Measurements from ENCODE around the gene POLR1H.
"Not testable (repeated sequence)": the region's sequence is repeated elsewhere in the genome, so short reads cannot be mapped to it uniquely, and the experiment has no call there.

The POLR1H gene, protein sequence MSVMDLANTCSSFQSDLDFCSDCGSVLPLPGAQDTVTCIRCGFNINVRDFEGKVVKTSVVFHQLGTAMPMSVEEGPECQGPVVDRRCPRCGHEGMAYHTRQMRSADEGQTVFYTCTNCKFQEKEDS

DNA sequence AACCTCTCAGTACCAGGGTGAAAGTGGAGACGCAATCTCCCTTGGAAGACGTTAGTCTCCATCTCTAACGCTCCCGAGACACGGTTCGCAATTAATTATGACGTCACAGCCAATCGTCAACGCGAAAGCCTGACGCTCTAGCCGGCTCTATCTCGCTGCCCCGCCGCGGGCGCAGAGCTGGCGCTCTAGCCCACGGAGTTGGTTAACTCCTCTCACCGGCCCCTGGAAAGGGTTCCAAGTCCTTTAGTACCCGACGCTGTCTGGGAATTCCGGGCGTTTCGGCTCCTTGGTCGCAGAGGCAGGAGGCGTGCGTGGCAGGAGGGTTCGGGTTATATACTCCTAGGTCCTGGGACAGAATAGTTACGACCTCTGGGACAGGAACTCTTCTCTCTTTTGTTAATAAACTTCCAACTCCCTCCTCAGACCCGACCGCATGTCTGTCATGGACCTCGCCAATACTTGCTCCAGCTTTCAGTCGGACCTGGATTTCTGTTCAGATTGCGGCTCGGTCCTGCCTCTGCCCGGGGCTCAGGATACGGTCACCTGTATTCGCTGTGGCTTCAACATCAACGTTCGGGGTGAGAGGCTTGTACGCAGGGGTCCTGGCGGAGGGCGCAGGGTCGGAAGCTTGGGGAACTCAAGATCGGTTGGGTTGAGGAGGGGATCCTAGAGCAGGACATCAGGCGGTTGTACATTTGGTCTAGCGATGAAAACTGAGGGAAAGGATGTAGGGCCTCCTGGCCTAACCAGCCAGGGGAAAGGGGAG lies at the start of gene POLR1H:
Gene POLR1H (plus strand): TSS at position 174 of the 766 bp plus-strand sequence. CDS start 260 bp downstream, at position 434.
- peak; percentile 93 for DNase-seq

DNA sequence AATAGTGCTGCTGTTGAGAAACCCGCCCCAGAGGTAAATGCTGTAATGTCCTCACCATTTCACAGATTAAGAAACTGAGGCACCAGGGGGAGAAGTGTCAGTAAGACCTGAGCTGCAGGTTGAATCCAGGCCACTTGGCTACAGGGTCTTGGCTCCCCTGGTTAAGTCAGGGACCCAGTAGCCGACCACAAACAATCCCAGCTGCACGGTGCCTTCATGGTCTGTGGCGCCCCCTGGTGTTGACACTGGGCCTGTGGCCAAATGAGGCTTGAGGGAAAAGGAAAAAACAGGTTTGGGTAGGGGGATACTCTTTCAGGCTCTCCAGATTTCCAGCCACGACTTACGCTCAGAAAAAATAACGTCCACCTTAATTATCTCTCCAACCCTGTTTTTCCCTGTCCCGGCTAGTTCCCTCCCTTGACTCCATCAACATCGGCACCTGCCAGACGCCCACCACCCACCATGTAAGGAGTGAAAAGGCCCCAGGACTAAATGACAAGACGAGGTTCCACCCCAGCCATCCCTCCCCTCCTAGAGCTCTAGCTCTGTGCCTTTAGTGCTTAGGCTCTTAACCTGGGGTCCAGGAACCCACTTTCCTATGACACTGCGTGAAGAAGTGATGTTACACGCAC lies 47.7 kb upstream of the POLR1H start:
- peak; percentile 7 for DNase-seq

DNA sequence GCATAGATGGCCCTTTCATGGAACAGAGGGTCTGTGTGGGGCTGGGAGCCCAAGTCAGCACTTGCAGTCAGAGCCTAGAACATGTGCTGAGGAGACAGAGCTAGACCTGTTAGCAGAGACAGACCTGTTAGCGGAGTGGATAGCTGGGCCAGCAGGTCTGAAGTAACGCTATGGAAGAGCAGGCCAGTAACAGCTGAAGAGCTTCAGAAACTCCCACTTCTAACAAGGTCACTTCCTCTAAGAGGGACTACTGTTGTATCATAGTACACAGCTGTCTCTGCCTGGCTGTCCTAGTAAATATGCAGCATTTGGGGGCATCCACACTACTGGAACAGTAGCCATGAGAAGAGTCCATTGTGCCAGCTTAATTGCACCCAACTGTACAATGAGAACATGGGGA lies 41.2 kb upstream of the POLR1H start:
- no peak for DNase-seq

GRCh38 chr6:30020626-30021025 lies 40.4 kb upstream of the POLR1H start:
- DNase-seq = no peak

DNA sequence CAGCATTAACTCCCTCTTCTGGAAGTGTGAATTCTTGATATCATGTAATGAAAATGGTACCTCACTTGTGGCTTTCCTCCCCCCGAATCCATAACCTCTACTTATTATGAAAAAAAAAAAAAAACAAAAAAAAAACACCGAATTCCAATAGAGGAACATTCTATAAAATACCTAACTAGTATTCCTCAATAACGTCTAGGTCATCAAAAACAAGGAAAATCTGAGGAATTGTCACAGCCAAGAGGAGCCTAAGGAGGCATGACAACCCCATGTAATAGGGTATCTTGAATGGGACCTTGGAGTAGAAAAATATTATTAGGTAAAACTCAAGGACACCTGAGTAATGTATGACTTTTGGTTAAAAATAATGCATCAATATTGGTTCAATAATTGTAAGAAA lies 38.9 kb upstream of the POLR1H start:
- DNase-seq = no peak

- DNase-seq = not testable (repeated sequence)
Observed at GRCh38 chr6:30022712-30023111, 38.4 kb upstream of the POLR1H start.

DNA sequence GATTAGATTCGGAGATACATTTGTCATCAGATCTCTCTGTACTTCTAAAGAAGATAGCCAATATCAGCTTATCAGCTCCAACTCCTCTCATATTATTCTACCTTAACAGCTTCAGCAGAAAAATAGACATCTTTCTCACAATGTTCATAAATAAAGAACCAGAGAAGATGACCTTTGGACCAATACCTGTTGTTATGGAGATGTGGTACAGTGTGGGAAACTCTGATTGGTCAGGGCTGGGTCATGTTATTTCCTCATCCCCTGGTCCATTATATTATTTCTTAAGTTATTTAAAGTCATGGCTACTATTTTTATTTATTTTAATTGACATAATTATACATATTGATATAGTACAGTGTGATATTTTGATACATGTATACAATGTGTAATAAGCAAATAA lies 35.9 kb upstream of the POLR1H start:
- DNase-seq = no peak

GRCh38 chr6:30029588-30029987 lies 31.5 kb upstream of the POLR1H start:
- no peak for DNase-seq

GRCh38 chr6:30031381-30031780 lies 29.7 kb upstream of the POLR1H start:
- DNase-seq = no peak

DNA sequence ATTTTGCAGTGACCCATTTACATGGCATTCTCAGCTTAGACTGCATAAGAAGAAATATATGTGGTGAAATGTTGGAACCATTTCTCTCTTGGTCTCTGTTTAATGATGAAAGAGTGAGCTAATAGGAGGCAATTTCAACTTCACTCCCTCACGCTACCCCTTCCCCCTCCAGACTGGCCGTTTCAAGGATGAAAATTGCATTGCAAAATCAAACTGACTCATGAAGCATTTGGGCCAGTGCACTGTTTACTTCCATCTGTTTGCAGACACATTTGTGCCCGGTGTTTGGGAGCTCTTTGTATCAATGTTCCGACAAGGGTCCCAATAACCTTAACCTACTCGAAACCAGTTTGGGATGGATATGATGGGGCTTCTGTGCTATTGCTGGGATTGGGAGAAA lies 27.6 kb upstream of the POLR1H start:
- DNase-seq = not testable (repeated sequence)

DNA sequence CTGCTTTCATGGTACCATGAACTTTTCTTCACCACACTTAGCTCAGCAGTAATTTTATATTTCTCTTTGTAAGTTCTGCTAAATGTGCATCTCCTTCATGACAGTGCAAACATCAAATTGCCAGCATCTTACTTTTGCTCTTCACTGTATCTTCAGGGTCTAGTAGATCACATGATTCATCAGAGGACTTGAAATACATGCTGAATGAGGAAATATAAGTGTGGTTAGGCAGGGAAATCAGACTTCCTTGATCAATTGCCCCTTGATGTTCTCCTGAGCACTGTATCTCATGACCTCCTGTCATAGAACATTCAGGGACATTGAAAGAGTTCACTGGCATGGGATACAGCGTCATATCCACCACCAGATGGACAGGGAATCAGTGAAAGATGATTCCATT lies 25.3 kb upstream of the POLR1H start:
- no peak for DNase-seq

DNA sequence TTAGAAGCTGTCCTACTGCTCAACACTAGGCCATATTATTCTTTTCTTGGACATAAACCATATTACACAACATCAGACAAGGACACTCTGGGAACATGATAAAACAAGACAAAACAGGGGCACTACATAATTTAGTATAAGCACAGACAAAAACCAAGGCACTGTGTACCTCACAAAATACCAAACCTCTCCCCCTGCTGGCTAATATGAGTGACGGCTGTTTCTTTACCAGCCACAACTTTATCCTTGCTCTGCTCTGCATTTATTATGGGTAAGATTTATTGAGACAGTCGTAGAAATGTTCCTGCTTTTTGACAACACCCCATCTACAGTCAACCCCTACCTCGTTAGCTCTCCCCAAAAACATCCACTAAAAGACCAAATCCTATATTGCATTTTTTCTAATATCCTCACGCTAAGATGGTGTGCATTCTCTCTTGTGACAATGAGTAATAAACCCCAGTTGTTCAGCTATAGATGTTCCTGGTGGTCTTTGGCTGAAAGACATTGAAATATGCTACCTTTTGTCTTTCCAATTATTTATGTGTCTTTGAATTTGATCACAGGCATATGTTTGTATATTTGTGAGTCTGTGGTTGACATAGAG lies 23.8 kb upstream of the POLR1H start:
- DNase-seq = no peak

GRCh38 chr6:30041221-30041620 lies 19.8 kb upstream of the POLR1H start:
- DNase-seq = no peak

GRCh38 chr6:30041821-30042220 lies 19.2 kb upstream of the POLR1H start:
- no peak for DNase-seq

DNA sequence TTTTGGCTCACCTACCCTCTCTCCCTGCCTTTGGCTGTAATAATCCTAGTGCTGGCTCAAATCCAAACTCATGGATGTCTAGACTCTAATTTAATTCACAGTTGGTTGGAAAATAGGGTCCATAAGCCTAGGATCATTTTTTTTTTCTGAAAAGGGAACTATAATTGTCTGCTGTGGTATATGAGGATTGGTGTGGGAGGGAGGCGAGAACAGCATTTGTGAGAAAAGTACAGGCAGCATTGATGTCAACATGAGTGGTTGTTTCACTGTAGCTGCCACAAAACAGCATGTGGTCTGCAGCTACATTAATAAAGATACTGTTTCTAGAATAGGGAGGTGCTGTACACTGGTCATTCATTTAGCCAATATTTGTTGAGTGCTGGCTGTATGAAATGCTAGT lies 18.6 kb upstream of the POLR1H start:
- no peak for DNase-seq

GRCh38 chr6:30042914-30043313 lies 18.2 kb upstream of the POLR1H start:
- DNase-seq = no peak

DNA sequence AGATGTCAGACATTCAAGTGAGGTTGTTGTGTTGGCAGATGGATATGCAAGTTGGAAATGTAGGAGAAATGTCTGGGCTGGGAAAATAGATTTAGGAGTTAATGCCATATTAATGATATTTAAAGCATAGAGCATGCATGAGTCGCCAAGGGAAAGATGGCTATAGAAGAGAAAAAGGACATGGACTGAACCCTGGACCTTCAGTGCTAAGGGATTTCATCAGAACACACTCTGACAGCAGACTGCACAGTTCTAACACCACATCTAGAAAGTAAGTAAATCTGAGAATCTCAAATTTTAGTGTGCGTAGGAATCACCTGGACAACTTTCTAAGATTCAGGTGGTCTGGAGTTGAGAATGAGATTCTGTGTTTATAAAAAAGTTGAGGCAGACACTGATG lies 17.3 kb upstream of the POLR1H start:
- no peak for DNase-seq

GRCh38 chr6:30044630-30045029 lies 16.4 kb upstream of the POLR1H start:
- no peak for DNase-seq

- no peak for DNase-seq
Observed at GRCh38 chr6:30047220-30047619, 13.8 kb upstream of the POLR1H start.

GRCh38 chr6:30053682-30054081 lies 7.4 kb upstream of the POLR1H start:
- no peak for DNase-seq

DNA sequence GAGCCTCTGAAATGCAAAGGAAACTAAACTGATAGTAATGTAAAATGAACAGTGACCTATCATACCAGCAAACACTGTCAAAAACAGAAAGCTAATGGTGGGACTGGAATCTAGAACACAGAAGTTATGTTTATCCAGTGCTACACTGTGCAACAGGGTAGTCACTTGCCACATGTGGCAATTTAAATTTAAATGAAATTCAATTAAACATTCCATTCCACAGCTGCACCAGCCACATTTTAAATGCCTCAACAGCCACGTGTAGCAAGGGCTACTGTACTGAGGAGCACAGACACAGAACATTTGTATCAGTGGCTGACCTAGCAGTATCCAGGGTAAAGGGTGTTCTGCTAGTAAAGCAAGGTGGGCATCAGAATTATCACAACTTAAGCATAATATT lies 5.6 kb upstream of the POLR1H start:
- DNase-seq = no peak

GRCh38 chr6:30060606-30061091 lies 416 bp upstream of the POLR1H start:
- DNase-seq = no peak

GRCh38 chr6:30061858-30062458 lies 893 bp downstream of the POLR1H start:
- no peak for DNase-seq

All from NCI-H774 (cell line).